Ovary (tissue), 9 donors: ENCODE measurements around the gene NRXN3. TPM values are rescaled to one million over a fixed set of nuclear protein-coding genes. Genes with fewer than 3 reads are reported as not detected.
"Not testable (repeated sequence)": the region's sequence is repeated elsewhere in the genome, so short reads cannot be mapped to it uniquely, and the experiment has no call there.

Experiments
- DNase-seq, 5 donors: peaks; one replicate each; pipeline ENCODE4 v3.0.0-alpha.2; 2019 to 2020
- H3K27ac ChIP-seq, 2 donors: fragments of 200-600 bp; one replicate each; pipeline versions ENCODE4 v1.5.1 to v1.8.0; 2019 to 2022
- H3K27me3 ChIP-seq: fragments of 200-600 bp; one replicate; pipeline ENCODE4 v1.8.0; 2022
- H3K36me3 ChIP-seq: fragments of 200-600 bp; sonication (generic); one replicate; pipeline ENCODE4 v1.5.1; 2019
- H3K4me1 ChIP-seq: one replicate; pipeline ENCODE4 v1.8.1; 2013; ENCODE audit warnings: mild to moderate bottlenecking, moderate library complexity; ENCODE audit not compliant: insufficient read depth
- H3K4me3 ChIP-seq: fragments of 200-600 bp; sonication (generic); one replicate; pipeline ENCODE4 v1.5.1; 2017
- H3K9me3 ChIP-seq, 2 donors: fragments of 200-600 bp in 1 of 2; sonication (generic) in 1 of 2; one replicate each; pipeline versions ENCODE4 v1.5.1 to v1.8.1; 2013 to 2019; ENCODE audit warnings: mild to moderate bottlenecking in 1 of 2, moderate library complexity in 1 of 2
- CTCF ChIP-seq, 3 donors: fragments of 450-650 bp in 2 of 3; fragments of 200-600 bp in 1 of 3; IDR thresholded peaks; one replicate each; pipeline versions ENCODE4 v1.5.1 to v1.8.0; 2016 to 2022; ENCODE audit warnings: antibody characterized with exemption in 3 of 3, mild to moderate bottlenecking in 1 of 3
- EP300 ChIP-seq: sonication (generic); formaldehyde crosslinking; IDR thresholded peaks from one replicate; pipeline ENCODE4 v1.6.1; 2017; ENCODE audit warnings: antibody characterized with exemption
- POLR2A ChIP-seq: fragments of 450-650 bp; IDR thresholded peaks from one replicate; pipeline ENCODE4 v1.6.1; 2017; ENCODE audit warnings: antibody characterized with exemption, mild to moderate bottlenecking, moderate library complexity
- WGBS, 3 donors: extraction: QIAGEN DNeasy Blood & Tissue Kit in 1 of 3; methylation state at CpG; one replicate each; pipeline versions ENCODE4 v1.1.5 to v1.1.7; 2013 to 2017; 5-methylcytosine and 5-hydroxymethylcytosine counted together
- intact Hi-C, 4 donors: fragments of 100-400 bp; cut with DNase I; formaldehyde crosslinking; loops; one replicate each; pipeline versions ENCODE4 v1.11.0 to v1.15.1; 2022 to 2023
- polyA plus RNA-seq, 2 donors: library from polyadenylated mRNA; stranded (reverse); fragments of 200-250 nt in 1 of 2; fragments of 350-450 nt in 1 of 2; fragmentation: Illumina TruSeq in 1 of 2; extraction: RNeasy Lipid Tissue Mini Kit (QIAGEN cat#74804) in 1 of 2; gene quantifications; one replicate each; pipeline ENCODE4 v1.2.3, GENCODE V29; 2013 to 2014
- total RNA-seq, 7 donors: library from RNA; depleted of rRNA in 2 of 7; stranded (reverse); fragments of >200 nt in 2 of 7; fragmentation: NEBNext Ultra II Directional in 3 of 7; extraction: Animal tissue kit (Norgen Biotek cat#: 25700) in 3 of 7; gene quantifications; one replicate each; pipeline versions ENCODE4 v1.1.0 to v1.2.4, GENCODE V29; 2016 to 2023
- donor health status: DM: no; HTN: no; CAD: no; lungs with moderate emphysema.
- donor health status: DM: no; HTN: no; CAD: no.
- donor health status: Bipolar disorder and iron deficiency.
- donor health status: DM: yes; HTN: yes; CAD: no.
- donor health status: DM: no; HTN: no; CAD: no.
- donor health status: DM: yes; HTN: yes; CAD: no.

NRXN3 gene
- total and polyA plus RNA-seq, 9 donors = 0.28 to 6.2 (median 0.82) TPM

- TF ChIP-seq CTCF (IDR thresholded peaks at IDR 0.05) (no peak), EP300 (no peak), POLR2A (no peak)
- Histone ChIP-seq H3K27me3 (no peaks in the 10 kb centered on the region), H3K4me3 (no peak overlapping the region), H3K27ac (no peak overlapping the region), H3K4me1 (no peaks in the 10 kb centered on the region), H3K9me3 (no peaks in the 10 kb centered on the region), H3K36me3 (no peaks in the 10 kb centered on the region)
- WGBS, 3 donors = 51 to 61% (median 55%) methylated on average over 2 of the region's 2 CpGs
- intact Hi-C loops = no loop called here
- DNase-seq = no peak
These were observed 933.6 kb downstream of the NRXN3 start for GRCh38 chr14:79103764-79104163.

DNA sequence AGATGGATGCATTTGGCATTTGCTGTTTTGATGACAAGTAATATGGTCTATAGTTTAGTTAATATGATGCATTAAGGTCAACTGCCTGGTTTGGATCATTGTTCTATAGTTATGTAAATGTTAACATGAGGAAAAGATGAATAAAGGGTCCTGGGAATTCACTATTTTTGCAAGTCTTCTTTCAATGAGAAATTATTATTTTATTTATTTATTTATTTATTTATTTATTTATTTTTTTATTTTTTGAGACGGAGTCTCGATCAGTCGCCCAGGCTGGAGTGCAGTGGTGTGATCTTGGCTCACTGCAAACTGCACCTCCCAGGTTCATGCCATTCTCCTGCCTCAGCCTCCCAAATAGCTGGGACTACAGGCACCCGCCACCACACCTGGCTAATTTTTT is 940.4 kb downstream of the NRXN3 start:
- H3K36me3 ChIP-seq, H3K27ac ChIP-seq, H3K9me3 ChIP-seq, H3K4me3 ChIP-seq, intact Hi-C loops, H3K4me1 ChIP-seq, DNase-seq, H3K27me3 ChIP-seq: not testable (repeated sequence)
- 44 to 55% (median 45%) methylated on average over 4 of the region's 4 CpGs for WGBS, 3 donors

GRCh38 chr14:79111987-79112501 is 941.9 kb downstream of the NRXN3 start:
- intact Hi-C loops = no loop called here
- Histone ChIP-seq H3K4me1 (no peaks in the 10 kb centered on the region), H3K4me3 (no peak overlapping the region), H3K9me3 (no peaks in the 10 kb centered on the region), H3K27me3 (no peaks in the 10 kb centered on the region), H3K27ac (no peak overlapping the region), H3K36me3 (no peaks in the 10 kb centered on the region)
- WGBS, 3 donors = 2 to 7% (median 2%) methylated on average over 2 of the region's 2 CpGs
- no peak for DNase-seq
- TF ChIP-seq CTCF (IDR thresholded peaks at IDR 0.05) (no peak), POLR2A (no peak), EP300 (no peak)

- no peak for DNase-seq
- Histone ChIP-seq H3K36me3 (no peaks in the 10 kb centered on the region), H3K4me3 (no peak overlapping the region), H3K27ac (no peak overlapping the region), H3K27me3 (no peaks in the 10 kb centered on the region), H3K9me3 (no peaks in the 10 kb centered on the region), H3K4me1 (no peaks in the 10 kb centered on the region)
- intact Hi-C loops = no loop called here
- 9 to 21% (median 9%) methylated on average over 1 of the region's 1 CpG for WGBS, 3 donors
- TF ChIP-seq CTCF (IDR thresholded peaks at IDR 0.05) (no peak), POLR2A (no peak), EP300 (no peak)
These were observed 947.4 kb downstream of the NRXN3 start for GRCh38 chr14:79117561-79117960.

DNA sequence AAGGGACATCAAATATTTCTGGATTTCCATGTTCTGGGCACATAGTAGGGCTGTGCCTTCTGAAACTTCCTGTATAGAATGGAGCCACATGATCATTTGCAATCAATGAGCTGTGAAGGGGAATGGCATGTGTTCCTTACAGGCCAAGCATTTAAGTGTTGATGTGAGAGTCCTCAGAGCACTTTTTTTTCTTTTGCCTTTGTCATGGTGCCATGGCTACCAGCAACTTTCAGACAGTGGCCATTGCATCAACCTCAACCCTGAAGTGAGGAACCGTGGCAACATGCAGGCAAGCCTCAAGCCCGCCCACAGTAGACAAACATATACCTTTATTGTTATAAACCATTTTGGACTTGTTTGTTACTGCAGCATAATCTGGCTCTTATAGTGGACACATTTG is 948.1 kb downstream of the NRXN3 start:
- H3K36me3 ChIP-seq = no peaks in the 10 kb centered on the region
- no peak for DNase-seq
- H3K9me3 ChIP-seq = no peaks in the 10 kb centered on the region
- no peaks in the 10 kb centered on the region for H3K4me1 ChIP-seq
- H3K27me3 ChIP-seq = no peaks in the 10 kb centered on the region
- no peak overlapping the region for H3K4me3 ChIP-seq
- no peak for TF ChIP-seq POLR2A
- no peak for TF ChIP-seq CTCF (IDR thresholded peaks at IDR 0.05)
- TF ChIP-seq EP300 = no peak
- H3K27ac ChIP-seq = no peak overlapping the region
- 86 to 92% (median 90%) methylated on average over 2 of the region's 2 CpGs for WGBS, 3 donors
- intact Hi-C loops = no loop called here
